Left renal pelvis (tissue), 4 donors: ENCODE measurements around the gene GLG1. TPM values are rescaled to one million over a fixed set of nuclear protein-coding genes. Genes with fewer than 3 reads are reported as not detected.

Source experiments
- DNase-seq, 4 donors: peaks; one replicate each; pipeline ENCODE4 v3.0.0-alpha.2; 2013; ENCODE audit warnings: low read depth in 4 of 4, low spot score in 3 of 4
- polyA plus RNA-seq, 4 donors: library from polyadenylated mRNA; unstranded; fragments of 120-200 nt; gene quantifications; one replicate each; pipeline ENCODE4 v1.2.1, GENCODE V29; 2013; ENCODE audit not compliant: insufficient read length in 4 of 4

Gene GLG1
- polyA plus RNA-seq, 4 donors = 146 to 210 (median 166) TPM

- DNase-seq = no peak
Observed at GRCh38 chr16:74485916-74486315, 121.0 kb downstream of the GLG1 start.

- DNase-seq = peak in 1 of 4 donors; percentile 22
Observed at GRCh38 chr16:74480150-74481029, 126.5 kb downstream of the GLG1 start.

GRCh38 chr16:74477226-74477625 lies 129.7 kb downstream of the GLG1 start:
- no peak for DNase-seq

- no peak for DNase-seq
Observed at GRCh38 chr16:74474416-74474815, 132.5 kb downstream of the GLG1 start.

- DNase-seq = no peak
Observed at GRCh38 chr16:74472540-74472939, 134.4 kb downstream of the GLG1 start.

- no peak for DNase-seq
Observed at GRCh38 chr16:74472010-74472409, 134.9 kb downstream of the GLG1 start.

- DNase-seq = no peak
Observed at GRCh38 chr16:74469946-74470478, 136.9 kb downstream of the GLG1 start.

GRCh38 chr16:74468807-74469525 lies 137.9 kb downstream of the GLG1 start:
- no peak for DNase-seq

GRCh38 chr16:74466872-74467271 lies 140.0 kb downstream of the GLG1 start:
- no peak for DNase-seq

GRCh38 chr16:74465851-74466685 lies 140.8 kb downstream of the GLG1 start:
- no peak for DNase-seq

GRCh38 chr16:74465281-74465680 lies 141.6 kb downstream of the GLG1 start:
- DNase-seq = no peak

GRCh38 chr16:74463888-74464287 lies 143.0 kb downstream of the GLG1 start:
- no peak for DNase-seq

- DNase-seq = no peak
Observed at GRCh38 chr16:74462361-74462760, 144.6 kb downstream of the GLG1 start.

- no peak for DNase-seq
Observed at GRCh38 chr16:74461826-74462225, 145.1 kb downstream of the GLG1 start.

GRCh38 chr16:74460542-74460941 lies 146.4 kb downstream of the GLG1 start:
- DNase-seq = no peak

GRCh38 chr16:74456290-74456625 lies 150.7 kb downstream of the GLG1 start:
- no peak for DNase-seq

- no peak for DNase-seq
Observed at GRCh38 chr16:74455619-74456289, 151.2 kb downstream of the GLG1 start.

GRCh38 chr16:74455213-74455612 lies 151.7 kb downstream of the GLG1 start:
- no peak for DNase-seq

GRCh38 chr16:74451951-74452758 lies 154.8 kb downstream of the GLG1 start:
- no peak for DNase-seq
